OCI-LY7 (cell line): ENCODE measurements around the gene KAZN. TPM values are rescaled to one million over a fixed set of nuclear protein-coding genes. Genes with fewer than 3 reads are reported as not detected.

Experiments used
- BruUV-seq: library from RNA; stranded (reverse); fragments of 400-500 nt; replicated peaks from 2 replicates; lab custom pipeline; 2021; lab: Mats Ljungman, UMichigan
- CTCF ChIA-PET: fragments of 300-600 bp; sonication (Branson Sonifier 250); formaldehyde crosslinking; loops from one replicate; lab custom pipeline; 2022; ENCODE audit warnings: antibody characterized with exemption; ENCODE audit not compliant: unreplicated experiment; lab: Charles Lee
- POLR2A ChIA-PET: fragments of 300-600 bp; sonication (Branson Sonifier 250); formaldehyde crosslinking; loops from one replicate; lab custom pipeline; 2022; ENCODE audit warnings: antibody characterized with exemption; lab: Charles Lee
- DNase-seq: peaks from one replicate; pipeline ENCODE4 v3.0.0-alpha.2; 2015; ENCODE audit warnings: low spot score
- H2AFZ ChIP-seq: fragments of 200-600 bp; sonication (generic), shearing (Covaris generic); 2 replicates; pipeline ENCODE4 v1.6.1; 2014; ENCODE audit warnings: mild to moderate bottlenecking, antibody characterized with exemption, low read length, moderate library complexity
- H3K27ac ChIP-seq: fragments of 200-600 bp; sonication (generic); 2 replicates; pipeline ENCODE4 v1.5.1; 2014; ENCODE audit warnings: mixed run types, low read depth, mild to moderate bottlenecking, moderate library complexity, low read length, inconsistent platforms; ENCODE audit not compliant: poor library complexity, severe bottlenecking
- H3K36me3 ChIP-seq: fragments of 200-600 bp; sonication (generic); 2 replicates; pipeline ENCODE4 v1.6.1; 2014; ENCODE audit warnings: mild to moderate bottlenecking, antibody characterized with exemption, low read length, moderate library complexity, mixed read lengths; ENCODE audit not compliant: insufficient read depth
- H3K4me1 ChIP-seq: fragments of 200-600 bp; sonication (generic); 2 replicates; pipeline ENCODE4 v1.5.1; 2014; ENCODE audit warnings: mild to moderate bottlenecking, low read length; ENCODE audit not compliant: insufficient read depth, poor library complexity, severe bottlenecking
- H3K4me2 ChIP-seq: fragments of 200-600 bp; sonication (generic); 2 replicates; pipeline ENCODE4 v1.6.1; 2014; ENCODE audit warnings: mild to moderate bottlenecking, low read length
- H3K4me3 ChIP-seq: fragments of 200-600 bp; sonication (generic); 2 replicates; pipeline ENCODE4 v1.5.1; 2014; ENCODE audit warnings: mild to moderate bottlenecking, low read depth, low read length; ENCODE audit not compliant: poor library complexity, severe bottlenecking
- H3K79me2 ChIP-seq: fragments of 200-600 bp; sonication (generic); 2 replicates; pipeline ENCODE4 v1.6.1; 2016; ENCODE audit warnings: low read depth, mild to moderate bottlenecking, low read length, moderate library complexity, mixed read lengths; ENCODE audit not compliant: insufficient read depth
- H3K9me2 ChIP-seq: fragments of 200-600 bp; sonication (generic); 2 replicates; pipeline ENCODE4 v1.6.1; 2016; ENCODE audit warnings: mild to moderate bottlenecking, low read length, mixed read lengths; ENCODE audit not compliant: insufficient read depth
- H3K9me3 ChIP-seq: fragments of 200-600 bp; sonication (generic); 2 replicates; pipeline ENCODE4 v1.6.1; 2014; ENCODE audit warnings: mild to moderate bottlenecking, mixed run types, low read length, mixed read lengths
- H4K20me1 ChIP-seq: fragments of 200-600 bp; sonication (generic); 2 replicates; pipeline ENCODE4 v1.6.1; 2014; ENCODE audit warnings: mild to moderate bottlenecking, antibody characterized with exemption, low read length, moderate library complexity, mixed read lengths; ENCODE audit not compliant: insufficient read depth
- EZH2phosphoT487 ChIP-seq: fragments of 200-600 bp; sonication (generic); IDR thresholded peaks from 2 replicates; pipeline ENCODE4 v1.6.1; 2018; ENCODE audit warnings: low read depth, borderline replicate concordance, mild to moderate bottlenecking, mixed run types, antibody characterized with exemption, low read length, moderate library complexity, mixed read lengths
- intact Hi-C: fragments of 100-400 bp; cut with micrococcal nuclease; formaldehyde crosslinking; loops from one replicate; pipeline ENCODE4 v1.10.0; 2022; ENCODE audit not compliant: unreplicated experiment
- total RNA-seq, 2 experiments: library from RNA; depleted of rRNA in 1 of 2; stranded (reverse); fragments of >200 nt in 1 of 2; shearing (Covaris generic) in 1 of 2; gene quantifications; 2 replicates each; pipeline ENCODE4 v1.2.3, GENCODE V29; 2014 to 2022
- TF ChIP-seq, protein P1 (sequence below): fragments of 200-600 bp; sonication (generic); conservative IDR thresholded peaks from 2 replicates; pipeline ENCODE4 v1.5.1; 2014; ENCODE audit warnings: mild to moderate bottlenecking, antibody characterized with exemption, low read length, moderate library complexity, mixed read lengths

KAZN gene
- total RNA-seq, 2 experiments from 2014 or later: 0.40 to 2.4 TPM

DNA sequence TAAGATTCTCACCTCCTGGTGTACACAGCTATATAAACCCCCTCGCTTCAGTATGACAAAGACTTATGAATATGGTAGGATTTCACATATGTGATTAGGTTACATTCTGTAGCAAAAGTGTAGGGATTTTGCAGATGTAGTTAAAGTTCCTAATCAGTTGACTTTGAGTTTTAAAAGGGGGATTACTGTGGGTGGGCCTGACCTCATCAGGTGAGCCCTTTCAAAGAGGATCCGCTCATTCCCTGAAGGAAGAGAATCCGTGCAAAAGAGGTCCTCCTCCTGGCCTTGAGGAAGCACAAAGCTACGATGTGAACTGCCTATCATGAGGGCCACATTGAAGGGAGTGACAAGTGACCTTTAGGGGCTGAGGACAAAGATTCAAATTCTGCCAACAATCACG, 30.6 kb upstream of the KAZN start:
- intact Hi-C loops: loop anchor here (5.0 to 10.0 kb wide), 3 partner anchors 453 to 479 kb away; no protein-coding TSS in a partner anchor
- H2AFZ ChIP-seq: no peak overlapping the region; the same call in 1 of the 2 replicates
- peaks cover 7% of the 10 kb centered on the region for H3K4me1 ChIP-seq
- no TSS peak for BruUV-seq
- H3K4me2 ChIP-seq: no peak overlapping the region
- peaks cover 9% of the 10 kb centered on the region; the same call in 1 of the 2 replicates for H3K9me3 ChIP-seq
- no peak overlapping the region for H3K27ac ChIP-seq
- no peaks in the 10 kb centered on the region for H3K79me2 ChIP-seq
- no peaks in the 10 kb centered on the region for H3K36me3 ChIP-seq
- H4K20me1 ChIP-seq: no peaks in the 10 kb centered on the region
- POLR2A ChIA-PET: no interaction called here
- DNase-seq: no peak
- no peak for TF ChIP-seq EZH2phosphoT487
- TF ChIP-seq, protein P1, sequence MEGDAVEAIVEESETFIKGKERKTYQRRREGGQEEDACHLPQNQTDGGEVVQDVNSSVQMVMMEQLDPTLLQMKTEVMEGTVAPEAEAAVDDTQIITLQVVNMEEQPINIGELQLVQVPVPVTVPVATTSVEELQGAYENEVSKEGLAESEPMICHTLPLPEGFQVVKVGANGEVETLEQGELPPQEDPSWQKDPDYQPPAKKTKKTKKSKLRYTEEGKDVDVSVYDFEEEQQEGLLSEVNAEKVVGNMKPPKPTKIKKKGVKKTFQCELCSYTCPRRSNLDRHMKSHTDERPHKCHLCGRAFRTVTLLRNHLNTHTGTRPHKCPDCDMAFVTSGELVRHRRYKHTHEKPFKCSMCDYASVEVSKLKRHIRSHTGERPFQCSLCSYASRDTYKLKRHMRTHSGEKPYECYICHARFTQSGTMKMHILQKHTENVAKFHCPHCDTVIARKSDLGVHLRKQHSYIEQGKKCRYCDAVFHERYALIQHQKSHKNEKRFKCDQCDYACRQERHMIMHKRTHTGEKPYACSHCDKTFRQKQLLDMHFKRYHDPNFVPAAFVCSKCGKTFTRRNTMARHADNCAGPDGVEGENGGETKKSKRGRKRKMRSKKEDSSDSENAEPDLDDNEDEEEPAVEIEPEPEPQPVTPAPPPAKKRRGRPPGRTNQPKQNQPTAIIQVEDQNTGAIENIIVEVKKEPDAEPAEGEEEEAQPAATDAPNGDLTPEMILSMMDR: no peak
- no peaks in the 10 kb centered on the region for H3K9me2 ChIP-seq
- CTCF ChIA-PET: no interaction called here
- no peak overlapping the region for H3K4me3 ChIP-seq

DNA sequence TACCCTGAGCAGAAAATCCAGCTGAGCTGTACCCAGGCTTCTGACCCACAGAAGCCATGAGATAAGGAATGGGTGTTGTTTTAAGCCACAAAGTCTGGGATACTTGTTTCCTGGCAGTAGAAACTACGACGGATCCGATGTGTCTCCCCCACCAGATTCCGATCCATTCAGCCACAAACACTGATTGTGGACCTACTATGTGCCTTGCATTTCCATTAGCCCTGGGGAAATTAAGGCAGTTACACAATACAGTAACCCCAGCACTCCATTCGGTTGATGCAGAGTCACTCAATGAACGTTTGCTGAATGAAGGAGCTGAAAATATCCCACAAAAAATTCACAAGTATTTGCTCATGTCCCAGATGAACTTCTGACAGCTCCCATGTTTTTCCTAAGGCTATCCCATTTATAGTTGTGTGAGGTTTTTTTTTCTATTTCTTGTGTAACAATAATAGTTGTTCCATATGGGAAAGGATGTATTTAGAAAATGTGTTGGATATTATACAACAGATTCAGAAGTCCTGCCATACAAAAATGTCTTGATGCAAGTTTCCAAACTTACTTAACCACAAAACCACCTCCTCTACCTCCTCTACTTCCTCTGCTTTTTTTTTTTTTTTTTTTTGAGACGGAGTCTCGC, 29.6 kb upstream of the KAZN start:
- CTCF ChIA-PET: no interaction called here
- no peak for TF ChIP-seq EZH2phosphoT487
- TF ChIP-seq, protein P1: no peak
- no peaks in the 10 kb centered on the region for H3K9me2 ChIP-seq
- POLR2A ChIA-PET: interaction anchor here (0.7 kb wide), 1 partner anchor 14 kb away, joined by 5 read pairs; no protein-coding TSS in a partner anchor
- H2AFZ ChIP-seq: no peak overlapping the region
- no TSS peak for BruUV-seq
- peaks cover 9% of the 10 kb centered on the region; the same call in 1 of the 2 replicates for H3K9me3 ChIP-seq
- no peaks in the 10 kb centered on the region for H4K20me1 ChIP-seq
- no peaks in the 10 kb centered on the region for H3K36me3 ChIP-seq
- intact Hi-C loops: loop anchor here (5.0 to 10.0 kb wide), 3 partner anchors 454 to 478 kb away; no protein-coding TSS in a partner anchor
- DNase-seq: no peak
- no peak overlapping the region for H3K4me2 ChIP-seq
- H3K79me2 ChIP-seq: no peaks in the 10 kb centered on the region
- H3K27ac ChIP-seq: no peak overlapping the region
- no peak overlapping the region for H3K4me3 ChIP-seq
- H3K4me1 ChIP-seq: peaks cover 7% of the 10 kb centered on the region

DNA sequence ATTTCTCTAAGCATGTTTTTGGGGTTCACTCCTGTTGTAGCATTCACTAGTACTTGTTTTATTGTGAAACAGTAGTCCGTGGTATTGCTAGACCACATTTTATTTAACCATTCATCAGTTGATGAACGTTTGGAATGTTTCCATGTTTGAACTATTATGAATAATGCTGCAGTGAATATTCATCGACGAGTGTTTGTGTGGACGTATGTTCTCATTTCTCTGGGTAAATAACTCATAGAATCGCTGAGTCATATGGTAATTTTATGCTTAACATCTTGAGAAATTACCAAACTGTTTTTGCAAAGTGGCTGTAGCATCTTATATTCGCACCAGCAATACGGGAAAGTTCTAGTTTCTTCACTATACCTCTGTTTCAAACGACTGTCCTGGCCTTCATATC, 28.0 kb upstream of the KAZN start:
- intact Hi-C loops: no loop called here
- BruUV-seq: no TSS peak
- POLR2A ChIA-PET: interaction anchor here (0.6 kb wide), 1 partner anchor 168 kb away, joined by 3 read pairs; no protein-coding TSS in a partner anchor

More for the DNA sequence above, 28.0 kb upstream of the KAZN start:
- DNase-seq: no peak
- no peak for TF ChIP-seq EZH2phosphoT487
- TF ChIP-seq, protein P1: no peak
- Histone ChIP-seq H3K79me2 (no peaks in the 10 kb centered on the region), H2AFZ (no peak overlapping the region; the same call in 1 of the 2 replicates), H3K9me2 (no peaks in the 10 kb centered on the region), H4K20me1 (no peaks in the 10 kb centered on the region), H3K9me3 (peaks cover 9% of the 10 kb centered on the region; the same call in 1 of the 2 replicates), H3K36me3 (no peaks in the 10 kb centered on the region), H3K27ac (no peak overlapping the region), H3K4me2 (no peak overlapping the region), H3K4me3 (no peak overlapping the region), H3K4me1 (peaks cover 7% of the 10 kb centered on the region)
- CTCF ChIA-PET: interaction anchor here (0.6 kb wide), 1 partner anchor 42 kb away, joined by 3 read pairs; no protein-coding TSS in a partner anchor
